Kidney (tissue), 14 donors: ENCODE results near the gene TNS2. TPM values are rescaled to one million over a fixed set of nuclear protein-coding genes. Genes with fewer than 3 reads are reported as not detected.
A peak's percentile ranks its signal among the peaks of the same experiment; 100 is the strongest.

ENCODE experiments used
- DNase-seq, 5 donors: peaks; one replicate each; pipeline ENCODE4 v3.0.0-alpha.2; 2013 to 2020
- FAIRE-seq: peaks from 2 replicates; lab custom pipeline; 2012; peaks lifted over from hg19 to GRCh38; lab: Jason Lieb, UNC
- H3K27ac ChIP-seq, 2 donors: one replicate each; pipeline ENCODE4 v1.7.0; 2013; ENCODE audit warnings: low read depth in 2 of 2, low read length in 2 of 2, inconsistent platforms in 1 of 2
- H3K27me3 ChIP-seq: one replicate; pipeline ENCODE4 v1.7.1; 2013; ENCODE audit warnings: low read length, inconsistent platforms; ENCODE audit not compliant: control insufficient read depth, insufficient read depth
- H3K36me3 ChIP-seq, 3 donors: one replicate each; pipeline versions ENCODE4 v1.7.0 to v1.7.1; 2013; ENCODE audit warnings: low read length in 3 of 3, control low read depth in 1 of 3, inconsistent platforms in 1 of 3; ENCODE audit not compliant: insufficient read depth in 3 of 3, control insufficient read depth in 2 of 3
- H3K4me1 ChIP-seq, 3 donors: one replicate each; pipeline versions ENCODE4 v1.7.0 to v1.7.1; 2013; ENCODE audit warnings: low read length in 3 of 3, inconsistent platforms in 1 of 3, low read depth in 1 of 3; ENCODE audit not compliant: control insufficient read depth in 2 of 3, insufficient read depth in 2 of 3
- H3K4me3 ChIP-seq, 3 donors: one replicate each; pipeline versions ENCODE4 v1.7.0 to v1.8.1; 2013; ENCODE audit warnings: low read length in 3 of 3, control low read depth in 1 of 3, inconsistent platforms in 1 of 3
- H3K9ac ChIP-seq, 3 donors: one replicate each; pipeline versions ENCODE4 v1.7.0 to v1.7.1; 2013; ENCODE audit warnings: low read length in 3 of 3, control low read depth in 1 of 3, inconsistent platforms in 1 of 3
- H3K9me3 ChIP-seq, 3 donors: one replicate each; pipeline versions ENCODE4 v1.7.0 to v1.7.1; 2013; ENCODE audit warnings: low read length in 3 of 3, control low read depth in 1 of 3, inconsistent platforms in 1 of 3; ENCODE audit not compliant: control insufficient read depth in 2 of 3, insufficient read depth in 1 of 3
- CTCF ChIP-seq: IDR thresholded peaks from 3 replicates; pipeline ENCODE4 v1.5.1; 2012; ENCODE audit warnings: mild to moderate bottlenecking, moderate library complexity, borderline replicate concordance; ENCODE audit not compliant: insufficient read depth; ENCODE audit errors: extremely low read depth
- intact Hi-C: fragments of 100-400 bp; cut with DNase I; formaldehyde crosslinking; loops from one replicate; pipeline ENCODE4 v1.11.1; 2022
- polyA plus RNA-seq: library from polyadenylated mRNA; stranded (reverse); fragments of 350-450 nt; fragmentation: Illumina TruSeq; extraction: RNeasy Lipid Tissue Mini Kit (QIAGEN cat#74804); gene quantifications from one replicate; pipeline ENCODE4 v1.2.3, GENCODE V29; 2014; ENCODE audit warnings: low read depth, low replicate concordance; ENCODE audit not compliant: insufficient read depth
- total RNA-seq: library from RNA; stranded (reverse); fragmentation: NEBNext Ultra II Directional; extraction: Animal tissue kit (Norgen Biotek cat#: 25700); gene quantifications from one replicate; pipeline ENCODE4 v1.2.1, GENCODE V29; 2021
- donor health status: control.
- donor health status: control.
- donor health status: control.
- donor health status: control.
- donor health status: control.
- donor health status: DM: yes; HTN: yes; CAD: no.
- donor health status: Normal renal cell carcinoma (clear cell type).

The TNS2 gene
- total and polyA plus RNA-seq, 2 donors from 2014 or later, result 90.1 to 179 TPM

DNA sequence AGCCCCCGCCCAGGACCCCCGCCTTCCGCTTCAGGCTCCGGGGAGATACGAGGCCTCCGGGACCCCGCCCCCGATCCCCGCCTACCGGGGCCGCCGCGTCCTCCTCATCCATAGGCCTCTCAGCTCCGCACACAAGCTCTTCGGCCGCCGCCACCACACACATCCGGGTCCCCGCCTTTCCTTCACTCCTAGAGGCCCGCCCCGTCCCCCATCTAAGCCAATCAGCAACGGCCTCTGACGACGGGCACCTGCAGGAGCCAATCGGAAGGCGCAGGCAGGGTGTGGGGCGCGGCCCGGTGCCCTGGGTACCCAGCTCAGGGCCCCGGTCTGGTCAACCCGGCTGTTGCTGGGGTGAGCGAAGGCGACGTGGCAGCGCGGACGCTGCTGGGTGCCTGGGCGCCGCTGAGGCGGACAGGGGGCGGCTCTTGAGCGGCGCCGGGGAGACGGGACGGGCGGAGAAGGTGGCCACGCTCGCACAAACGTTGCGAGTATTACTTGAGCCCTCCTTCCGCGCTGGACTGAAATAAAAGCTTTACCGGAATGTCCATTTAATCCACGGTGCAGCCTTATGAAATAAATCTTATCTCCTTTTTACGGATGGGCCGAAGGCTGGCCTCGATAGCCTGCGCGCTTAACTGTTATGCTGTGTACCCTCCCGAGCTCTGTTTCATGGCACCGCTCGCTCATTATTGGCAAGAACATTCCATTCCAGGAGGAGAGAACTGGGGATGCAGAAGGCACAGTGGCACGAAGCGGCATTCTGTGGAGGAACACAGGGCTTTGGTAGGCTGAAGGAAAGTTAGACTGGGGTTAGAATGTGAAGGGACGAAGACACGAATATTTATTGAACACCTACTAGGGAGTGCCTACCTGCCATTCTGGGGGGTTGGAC, 29.6 kb downstream of the TNS2 start, which contains the start of gene SPRYD3:
Gene SPRYD3, minus strand, starts transcription at position 165 of the 892 bp plus-strand sequence. Its CDS starts 57 bp downstream, at position 108.
- H3K4me1 ChIP-seq, result peaks cover 2 to 6% (median 4%) of the 10 kb centered on the region in 3 donors
- H3K9ac ChIP-seq, result peak within 1 kb of the TSS; percentile 16 to 95 (median 92)
- peak; percentile 98 to 99 (median 99) for DNase-seq
- peak within 1 kb of the TSS; percentile 92 for H3K27ac ChIP-seq
- H3K36me3 ChIP-seq, result peaks cover 0 to 22% (median 14%) of the 10 kb centered on the region in 3 donors
- intact Hi-C loops, result no loop called here
- FAIRE-seq, result peak; percentile 23
- H3K4me3 ChIP-seq, result peak within 1 kb of the TSS; percentile 44 to 92 (median 85)
- no peaks in the 10 kb centered on the region for H3K27me3 ChIP-seq
- TF ChIP-seq CTCF, result no peak
- H3K9me3 ChIP-seq, result no peaks in the 10 kb centered on the region

DNA sequence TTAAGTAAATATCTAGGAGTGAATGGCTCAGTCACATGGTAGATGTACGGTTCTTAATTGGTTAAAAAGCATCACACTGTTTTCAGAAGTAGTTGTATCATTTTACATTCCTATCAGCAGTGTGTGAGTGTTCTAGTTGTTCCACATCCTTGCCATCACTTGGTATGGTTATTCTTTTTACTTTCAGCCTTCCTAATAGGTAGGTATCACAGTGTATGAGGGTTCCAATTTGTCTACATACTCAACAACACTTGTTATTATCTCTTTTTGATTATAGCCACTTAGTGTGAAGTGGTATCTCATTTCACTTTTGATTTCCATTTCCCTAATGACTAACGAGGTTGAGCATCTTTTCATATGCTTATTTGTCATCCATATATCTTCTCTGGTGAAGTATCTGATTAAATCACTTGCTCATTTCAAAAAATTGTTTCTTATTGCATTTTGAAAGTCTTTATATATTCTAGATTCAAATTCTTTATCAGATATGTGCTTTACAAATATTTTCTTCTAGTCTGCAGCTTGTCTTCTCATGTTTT, 32.8 kb downstream of the TNS2 start:
- FAIRE-seq (no peak), DNase-seq (no peak)
- H3K27ac ChIP-seq, result no peak overlapping the region
- H3K4me3 ChIP-seq, result no peak overlapping the region
- H3K9ac ChIP-seq, result no peak overlapping the region
- H3K27me3 ChIP-seq, result no peaks in the 10 kb centered on the region
- no peaks in the 10 kb centered on the region for H3K36me3 ChIP-seq
- no peaks in the 10 kb centered on the region for H3K9me3 ChIP-seq
- peaks cover 2 to 6% (median 4%) of the 10 kb centered on the region in 3 donors for H3K4me1 ChIP-seq
- intact Hi-C loops, result no loop called here
- no peak for TF ChIP-seq CTCF

- no peaks in the 10 kb centered on the region for H3K9me3 ChIP-seq
- H3K9ac ChIP-seq, result no peak overlapping the region
- no peaks in the 10 kb centered on the region for H3K36me3 ChIP-seq
- no peaks in the 10 kb centered on the region for H3K27me3 ChIP-seq
- DNase-seq (no peak), FAIRE-seq (no peak)
- no peak for TF ChIP-seq CTCF
- H3K4me1 ChIP-seq, result no peaks in the 10 kb centered on the region
- H3K4me3 ChIP-seq, result no peak overlapping the region
- H3K27ac ChIP-seq, result no peak overlapping the region
- intact Hi-C loops, result no loop called here
Measured at GRCh38 chr12:53086361-53086760, 36.5 kb downstream of the TNS2 start.
